SU-DHL-6 (cell line): Measurements from ENCODE around the gene EPB41L4A.

Experiments used
- CTCF ChIP-seq: fragments of 200-600 bp; sonication (generic); IDR thresholded peaks from one replicate; pipeline ENCODE4 v1.5.1; 2017; ENCODE audit warnings: antibody characterized with exemption, mild to moderate bottlenecking, low read length, moderate library complexity; ENCODE audit not compliant: insufficient read depth, poor library complexity, severe bottlenecking
- EZH2phosphoT487 ChIP-seq: fragments of 200-600 bp; sonication (generic), shearing (Covaris generic); conservative IDR thresholded peaks from 2 replicates; pipeline ENCODE4 v1.6.1; 2018; ENCODE audit warnings: mild to moderate bottlenecking, antibody characterized with exemption, low read length, moderate library complexity, mixed read lengths

GRCh38 chr5:112186401-112186990 lies 232.6 kb downstream of the EPB41L4A start:
- TF ChIP-seq CTCF (peak; percentile 70), EZH2phosphoT487 (no peak)
